NAMALWA (cell line): ENCODE data around the gene LYPD4.
"Not testable (repeated sequence)": the region's sequence is repeated elsewhere in the genome, so short reads cannot be mapped to it uniquely, and the experiment has no call there.

ENCODE experiments used
- DNase-seq: peaks from one replicate; pipeline ENCODE4 v3.0.0-alpha.2; 2015; ENCODE audit warnings: low spot score

The LYPD4 gene

DNA sequence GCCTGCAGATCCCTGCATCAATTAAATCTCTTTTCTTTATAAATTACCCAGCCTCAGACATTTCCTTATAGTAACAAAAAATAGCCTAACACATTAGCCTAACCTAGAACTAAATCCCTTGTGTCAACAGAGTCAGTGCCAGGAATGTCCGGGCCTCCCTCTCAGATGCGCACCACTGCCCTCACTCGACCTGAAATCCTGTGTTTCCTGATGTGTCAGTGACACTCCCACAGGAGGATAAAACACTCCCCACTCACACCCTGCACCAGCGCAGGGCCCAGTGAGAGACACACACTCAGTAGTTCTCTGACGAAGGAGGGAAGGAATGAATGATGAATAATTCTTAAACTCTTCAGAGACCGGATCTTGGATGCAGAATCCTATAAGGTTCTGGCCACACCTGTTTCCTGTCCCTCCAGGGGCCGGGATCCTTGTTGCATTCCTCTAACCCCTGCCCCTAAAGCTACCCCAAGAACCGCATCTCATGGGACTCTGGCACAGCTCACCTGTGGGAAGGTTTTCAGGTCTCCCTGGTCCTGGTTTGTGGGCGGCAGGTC, 45.0 kb downstream of the LYPD4 start:
- DNase-seq: no peak

DNA sequence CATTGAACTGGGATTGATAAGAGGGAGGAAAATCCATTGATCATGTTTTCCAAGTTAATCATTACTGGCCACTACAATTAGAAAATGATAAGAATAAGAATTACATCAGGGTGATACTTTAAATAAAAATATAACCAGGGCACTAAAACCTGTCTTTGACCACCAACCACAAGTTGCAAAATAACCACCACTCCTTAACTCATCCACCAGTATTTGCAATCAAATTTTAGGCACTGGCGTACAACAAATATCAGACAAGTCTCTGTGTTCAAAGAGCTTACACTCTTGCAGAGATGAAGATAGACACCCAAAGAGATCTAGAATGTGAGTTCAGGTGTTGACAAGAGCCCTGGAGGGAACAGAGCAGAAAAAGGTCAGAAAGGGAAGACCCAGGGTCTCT, 47.6 kb downstream of the LYPD4 start:
- no peak for DNase-seq

DNA sequence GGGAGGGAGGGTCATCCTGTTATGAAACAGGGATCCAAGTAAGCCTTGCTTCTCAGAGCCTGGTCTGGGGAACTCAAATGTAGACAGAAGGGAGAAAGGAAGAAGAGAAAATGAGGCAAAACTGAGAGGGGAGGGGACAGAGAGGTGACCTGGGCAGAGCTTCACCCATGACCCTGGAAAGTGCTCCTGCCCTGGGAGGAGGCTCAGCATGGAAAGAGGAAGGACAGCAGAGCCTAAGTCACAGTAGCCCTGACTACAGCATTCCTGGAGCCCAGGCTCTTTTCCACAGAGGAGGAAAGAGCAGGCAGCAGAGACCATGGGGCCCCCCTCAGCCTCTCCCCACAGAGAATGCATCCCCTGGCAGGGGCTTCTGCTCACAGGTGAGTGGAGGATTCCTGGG, 48.1 kb downstream of the LYPD4 start, which contains the start of gene CEACAM3:
Gene CEACAM3, plus strand, starts transcription at position 226 of the 400 bp plus-strand sequence. Its CDS starts 91 bp downstream, at position 317.
- DNase-seq: no peak

DNA sequence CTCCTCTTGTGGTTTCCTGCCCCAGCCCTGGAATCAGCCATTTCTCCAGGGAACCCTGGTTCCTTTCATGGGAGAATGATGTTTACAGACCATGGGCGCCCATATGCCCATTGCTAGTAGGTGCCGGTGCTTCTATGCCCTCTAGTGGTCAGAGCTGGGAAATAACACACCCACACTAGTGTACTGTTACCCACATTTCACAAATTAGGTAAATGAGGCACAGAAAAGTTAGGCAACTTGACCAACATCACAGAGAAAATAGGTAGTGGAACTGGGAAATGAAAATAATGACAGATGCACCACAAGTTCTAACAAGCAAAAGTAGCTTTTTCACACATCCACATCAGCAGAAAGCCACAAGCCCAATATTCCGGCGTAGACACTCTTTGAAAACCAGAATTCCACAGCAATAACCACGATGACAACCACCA, 49.4 kb downstream of the LYPD4 start:
- DNase-seq: peak; percentile 75

DNA sequence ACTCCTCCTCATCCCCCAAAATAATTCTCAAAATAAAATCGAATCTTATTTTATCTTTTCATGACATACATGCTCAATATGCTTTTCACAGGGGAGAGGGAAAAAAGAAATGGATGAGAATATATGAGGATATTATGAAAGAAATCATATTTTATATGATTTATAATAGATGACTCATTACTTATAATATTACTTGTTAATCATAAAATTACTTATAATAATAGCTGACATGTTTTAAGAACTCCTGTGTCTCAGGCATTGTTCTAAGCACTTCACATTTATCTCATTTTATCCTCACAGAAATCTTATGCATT, 51.1 kb downstream of the LYPD4 start:
- DNase-seq: no peak

DNA sequence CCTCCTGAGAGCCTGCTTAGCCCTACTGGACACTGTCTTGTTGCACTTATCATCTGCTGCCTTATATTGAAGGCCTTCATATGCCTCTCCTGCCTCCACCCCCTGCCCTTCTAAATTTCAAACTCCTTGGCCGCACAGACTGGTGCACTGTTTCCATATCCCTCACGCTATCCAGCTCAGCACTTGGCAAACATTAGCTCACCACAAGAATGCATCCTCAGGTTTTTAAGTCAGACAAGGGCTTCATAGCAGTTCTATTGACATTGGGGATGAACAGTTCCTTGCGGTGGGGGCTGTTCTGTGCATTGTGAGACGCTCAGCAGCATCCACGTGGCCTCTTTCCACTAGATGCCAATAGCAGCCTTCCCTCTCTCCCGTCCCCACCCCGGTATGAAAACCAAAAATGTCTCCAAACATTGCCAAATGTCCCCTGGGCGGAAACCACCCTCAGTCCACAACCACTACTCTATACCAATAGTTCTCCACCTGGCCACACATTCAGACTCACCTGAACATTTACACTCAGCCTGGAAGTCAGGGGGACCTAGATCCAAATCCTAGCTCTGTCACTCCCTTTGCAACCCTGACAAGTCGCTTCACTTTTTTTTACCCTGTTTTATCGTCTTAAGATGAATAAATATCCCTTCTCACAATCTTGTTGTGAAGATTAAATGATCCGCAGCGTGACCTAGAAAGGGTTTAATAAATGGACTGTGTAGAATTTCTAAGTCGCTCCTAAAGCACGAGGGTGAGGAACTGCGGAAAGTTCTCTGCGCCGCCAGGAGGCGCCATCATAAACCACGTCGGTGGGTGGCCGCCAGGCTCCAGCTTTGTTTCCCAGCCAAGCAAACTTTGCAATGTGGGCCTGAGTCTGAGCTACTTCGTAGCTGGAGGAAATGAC, 51.7 kb downstream of the LYPD4 start:
- peak; percentile 77 for DNase-seq

DNA sequence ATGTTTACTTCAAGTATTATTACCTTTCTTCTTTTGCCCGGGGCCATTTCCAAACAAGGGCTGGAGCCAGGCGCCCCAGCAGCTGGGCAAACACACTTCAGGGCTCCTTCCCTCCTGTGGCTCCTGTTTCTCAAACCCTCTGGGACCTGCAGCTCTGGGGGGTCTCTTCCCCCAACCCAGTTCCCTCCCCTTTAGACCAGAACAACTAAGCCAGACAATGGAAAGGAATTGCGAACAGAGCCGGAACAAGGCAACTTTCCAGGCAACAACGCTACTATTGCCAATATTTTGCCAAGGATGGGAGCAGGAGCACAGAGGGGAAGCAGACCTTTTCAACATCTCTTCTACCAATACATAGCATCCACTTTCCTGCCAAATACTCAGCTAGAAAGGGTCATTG, 55.4 kb downstream of the LYPD4 start:
- DNase-seq: not testable (repeated sequence)

DNA sequence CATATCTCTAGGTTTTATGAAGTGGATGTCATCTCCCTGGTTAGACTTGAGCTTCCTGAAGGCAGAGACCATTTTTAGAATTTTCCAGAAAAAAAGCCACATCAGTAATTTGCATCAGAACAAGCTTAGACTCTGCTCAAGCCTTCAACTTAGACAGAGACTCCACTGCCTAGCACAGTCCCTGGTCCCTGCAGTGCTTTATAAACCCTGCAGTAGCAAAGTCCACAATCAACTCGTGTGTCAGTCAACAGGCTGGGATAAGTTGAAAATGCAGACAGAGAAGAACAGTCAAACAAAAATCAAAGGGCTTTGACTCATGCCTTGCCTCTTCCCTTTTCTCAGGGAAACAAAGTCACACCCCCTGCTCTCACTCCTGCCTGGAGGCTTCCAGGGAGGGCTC, 56.0 kb downstream of the LYPD4 start:
- DNase-seq: not testable (repeated sequence)
